GM19239 (cell line): Measurements from ENCODE around the gene RNPS1.

Experiments used
- DNase-seq: peaks from one replicate; pipeline ENCODE4 v3.0.0; 2011; ENCODE audit warnings: low spot score; ENCODE audit not compliant: insufficient read length
- FAIRE-seq: peaks from 2 replicates; lab custom pipeline; 2011; peaks lifted over from hg19 to GRCh38; lab: Jason Lieb, UNC

Gene RNPS1, protein sequence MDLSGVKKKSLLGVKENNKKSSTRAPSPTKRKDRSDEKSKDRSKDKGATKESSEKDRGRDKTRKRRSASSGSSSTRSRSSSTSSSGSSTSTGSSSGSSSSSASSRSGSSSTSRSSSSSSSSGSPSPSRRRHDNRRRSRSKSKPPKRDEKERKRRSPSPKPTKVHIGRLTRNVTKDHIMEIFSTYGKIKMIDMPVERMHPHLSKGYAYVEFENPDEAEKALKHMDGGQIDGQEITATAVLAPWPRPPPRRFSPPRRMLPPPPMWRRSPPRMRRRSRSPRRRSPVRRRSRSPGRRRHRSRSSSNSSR

GRCh38 chr16:2267913-2268666 lies at the start of gene RNPS1:
TSS of gene RNPS1 (minus strand) at chr16:2268126. CDS start at chr16:2264643, 3,483 bp downstream.
- peak; percentile 98 for DNase-seq
- FAIRE-seq, result peak; percentile 92

GRCh38 chr16:2317231-2318020 lies 49.5 kb upstream of the RNPS1 start:
- FAIRE-seq (no peak), DNase-seq (no peak)

GRCh38 chr16:2308089-2308962 lies 40.4 kb upstream of the RNPS1 start:
- FAIRE-seq, result no peak

DNA sequence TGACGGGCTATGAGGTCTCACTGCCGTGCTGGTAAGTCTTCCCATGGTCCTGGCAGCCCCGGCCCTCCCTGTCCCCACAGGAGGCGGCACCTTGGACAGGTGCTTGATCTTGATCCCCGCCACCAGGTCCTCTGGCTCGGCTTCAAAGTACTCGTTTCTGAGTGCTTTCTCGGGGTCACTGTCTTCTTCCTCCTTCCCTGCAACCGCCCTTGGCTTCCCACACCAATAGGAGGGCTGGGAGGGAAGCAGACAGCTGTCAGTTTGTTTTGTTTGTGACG lies 31.9 kb upstream of the RNPS1 start:
- FAIRE-seq, result no peak
- no peak for DNase-seq

More at GRCh38 chr16:2308089-2308962, 40.4 kb upstream of the RNPS1 start:
- no peak for DNase-seq

DNA sequence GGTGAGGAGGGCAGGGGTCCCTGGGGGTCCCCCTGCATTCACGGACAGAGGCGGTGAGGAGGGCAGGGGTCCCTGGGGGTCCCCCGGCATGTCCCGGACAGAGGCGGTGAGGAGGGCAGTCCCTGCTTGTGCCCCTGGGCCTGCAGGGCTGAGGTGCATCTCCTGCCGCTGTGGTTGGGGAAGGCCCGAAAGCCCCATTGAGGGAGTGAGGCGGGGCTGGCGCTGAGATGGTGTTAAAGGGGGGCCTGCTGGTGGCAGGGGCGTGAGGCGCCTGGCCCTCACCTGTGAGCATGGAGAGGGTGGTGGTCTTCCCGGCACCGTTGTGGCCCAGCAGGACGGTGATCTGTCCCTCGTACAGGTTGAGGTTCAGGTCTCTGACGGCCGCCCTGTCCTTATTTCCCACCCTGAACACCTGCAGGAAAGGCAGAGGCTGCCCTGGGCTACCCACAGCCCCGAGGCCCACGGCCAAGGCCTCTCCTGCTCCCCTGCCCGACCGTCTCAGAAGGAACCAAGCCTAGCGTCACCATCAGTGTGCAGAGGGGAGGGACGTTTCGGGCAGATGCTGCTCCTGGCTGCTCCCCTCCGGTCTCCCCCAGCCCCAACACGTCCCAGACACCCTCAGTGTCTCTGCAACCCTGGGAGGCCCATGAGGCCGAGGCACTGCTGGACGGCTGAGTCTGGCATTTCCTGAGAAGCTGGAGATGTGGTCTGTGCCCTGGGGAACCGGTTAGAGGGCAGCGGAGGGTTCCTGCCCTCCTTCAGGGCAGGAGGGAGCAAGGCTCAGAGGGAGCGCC lies 31.4 kb upstream of the RNPS1 start:
- no peak for FAIRE-seq

DNA sequence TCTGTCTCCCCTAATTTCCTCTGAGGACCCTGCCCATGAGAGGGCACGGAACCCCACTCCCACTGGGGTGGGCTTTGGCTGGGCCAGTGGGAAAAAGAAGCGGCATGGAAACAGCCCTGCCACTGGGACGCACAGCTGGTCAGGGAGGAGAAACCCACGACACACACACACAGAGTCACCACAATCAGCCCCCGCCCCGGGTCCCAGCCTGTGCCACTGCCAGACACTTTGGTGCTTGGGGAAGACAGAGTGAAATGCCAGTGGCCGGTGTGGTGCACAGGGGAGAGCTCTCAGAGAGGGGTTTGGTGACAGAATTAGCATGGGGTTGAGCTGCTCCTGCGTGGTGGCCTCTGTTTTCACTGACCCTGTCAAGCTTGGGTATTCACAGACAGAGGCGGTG lies 30.7 kb upstream of the RNPS1 start:
- FAIRE-seq (no peak), DNase-seq (no peak)

More for the DNA sequence above, 31.4 kb upstream of the RNPS1 start:
- DNase-seq, result no peak

DNA sequence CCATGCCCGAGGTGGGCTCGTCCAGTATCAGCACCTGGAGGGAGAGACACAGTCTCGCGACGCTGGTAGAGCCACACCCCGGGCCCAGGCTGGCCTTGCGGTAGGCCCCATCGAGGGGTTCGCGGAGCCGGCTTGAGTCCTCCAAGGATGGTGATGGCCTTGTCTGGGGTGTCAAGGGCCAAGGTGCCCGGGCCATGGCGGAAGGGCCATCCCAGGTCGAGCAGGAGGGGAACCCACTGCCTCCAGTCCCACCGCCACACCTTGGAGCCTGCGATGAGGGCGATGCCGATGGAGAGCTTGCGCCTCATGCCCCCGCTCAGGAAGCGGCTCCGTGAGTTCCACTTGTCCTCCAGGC lies 29.6 kb upstream of the RNPS1 start:
- FAIRE-seq (no peak), DNase-seq (no peak)

DNA sequence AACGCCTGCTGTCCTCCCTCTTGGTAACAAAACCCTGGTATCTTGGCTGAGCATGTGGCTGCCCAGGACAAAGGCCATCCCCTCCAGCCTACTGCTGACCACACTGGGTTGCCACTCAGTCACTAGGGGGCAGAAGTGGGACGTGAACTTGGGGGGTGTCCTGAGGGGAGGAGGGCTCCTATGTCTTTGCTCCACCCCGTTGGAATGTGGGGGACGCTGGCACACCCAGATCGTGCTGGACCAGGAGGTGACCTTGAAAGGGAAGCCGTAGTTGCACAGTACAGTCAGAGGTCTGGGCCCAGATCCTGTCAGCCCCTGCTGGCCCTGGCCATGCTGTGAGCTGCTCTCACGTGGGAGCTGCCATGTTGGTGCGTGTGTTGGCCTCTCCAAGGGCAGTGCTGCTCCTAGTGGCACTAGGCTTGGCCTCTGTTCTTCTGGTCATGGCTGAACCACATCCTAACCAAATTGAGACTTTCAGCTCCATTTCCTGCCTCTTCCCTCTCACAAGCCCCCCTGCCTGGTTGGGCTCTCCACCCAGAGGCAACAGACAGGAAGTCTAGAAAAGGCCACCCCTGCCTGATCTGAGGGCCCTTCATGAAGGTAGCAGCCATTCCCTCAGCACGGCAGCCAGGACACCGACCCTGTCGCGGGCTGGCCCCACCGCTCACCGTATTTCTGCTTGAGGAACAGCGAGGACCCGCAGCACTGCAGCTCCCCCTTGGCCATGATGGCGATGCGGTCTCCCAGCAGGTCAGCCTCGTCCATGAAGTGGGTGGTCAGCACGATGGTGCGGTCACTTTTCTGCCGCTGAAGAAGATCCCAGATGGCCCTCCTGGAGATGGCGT lies 29.0 kb upstream of the RNPS1 start:
- FAIRE-seq (peak; percentile 37), DNase-seq (peak; percentile 36)

DNA sequence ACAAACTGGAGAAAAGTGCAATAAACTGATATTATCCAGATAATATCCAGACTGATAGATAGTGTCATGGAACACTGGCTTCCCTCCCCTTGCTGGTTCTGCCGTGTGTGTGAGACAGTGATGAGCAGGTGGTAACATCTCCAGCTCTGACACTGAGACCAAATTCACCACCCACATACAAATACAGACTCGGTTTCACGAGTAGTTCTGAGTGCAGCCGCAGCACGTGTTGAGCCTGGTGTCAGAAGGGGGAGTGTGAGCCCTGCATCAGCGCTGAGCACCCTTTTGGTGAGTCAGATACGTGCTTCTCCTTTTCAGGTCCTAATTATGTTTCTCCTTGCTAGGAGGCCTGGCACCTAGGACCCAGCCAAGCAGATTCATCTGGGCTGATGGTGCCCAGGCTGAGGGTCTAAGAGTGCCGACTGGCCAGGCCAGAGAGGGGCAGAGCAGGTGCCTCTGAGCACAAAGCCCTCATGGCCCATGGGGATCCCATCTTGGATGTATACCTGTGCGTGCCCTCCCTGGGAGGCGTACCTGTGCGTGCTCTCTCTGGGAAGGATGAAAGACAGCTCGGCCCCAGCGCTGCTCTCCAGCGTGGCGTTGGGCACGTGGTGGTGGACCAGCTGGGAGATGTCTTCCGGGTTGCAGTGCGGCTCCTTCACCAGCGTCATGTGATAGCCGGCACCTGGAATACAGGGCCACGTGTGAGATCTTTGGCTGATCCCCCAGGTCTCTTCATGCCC lies 27.3 kb upstream of the RNPS1 start:
- peak; percentile 50 for DNase-seq
- FAIRE-seq, result peak; percentile 44

DNA sequence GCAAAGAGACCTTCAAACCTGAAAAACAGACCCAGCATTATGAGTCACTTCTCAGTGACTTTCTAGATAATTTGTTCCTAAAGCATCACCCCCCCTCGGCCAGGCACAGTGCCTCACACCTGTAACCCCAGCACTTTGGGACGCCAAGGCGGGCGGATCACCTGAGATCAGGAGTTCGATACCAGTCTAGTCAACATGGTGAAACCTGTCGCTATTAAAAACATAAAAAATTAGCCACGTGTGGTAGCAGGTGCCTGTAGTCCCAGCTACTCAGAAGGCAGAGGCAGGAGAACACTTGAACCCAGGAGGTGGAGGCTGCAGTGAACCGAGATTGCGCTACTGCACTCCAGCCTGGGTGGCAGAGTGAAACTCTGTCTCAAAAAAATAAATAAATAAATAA lies 24.3 kb upstream of the RNPS1 start:
- FAIRE-seq, result no peak

GRCh38 chr16:2289282-2289681 lies 21.4 kb upstream of the RNPS1 start:
- DNase-seq (no peak), FAIRE-seq (no peak)

More for the DNA sequence above, 24.3 kb upstream of the RNPS1 start:
- DNase-seq, result no peak

DNA sequence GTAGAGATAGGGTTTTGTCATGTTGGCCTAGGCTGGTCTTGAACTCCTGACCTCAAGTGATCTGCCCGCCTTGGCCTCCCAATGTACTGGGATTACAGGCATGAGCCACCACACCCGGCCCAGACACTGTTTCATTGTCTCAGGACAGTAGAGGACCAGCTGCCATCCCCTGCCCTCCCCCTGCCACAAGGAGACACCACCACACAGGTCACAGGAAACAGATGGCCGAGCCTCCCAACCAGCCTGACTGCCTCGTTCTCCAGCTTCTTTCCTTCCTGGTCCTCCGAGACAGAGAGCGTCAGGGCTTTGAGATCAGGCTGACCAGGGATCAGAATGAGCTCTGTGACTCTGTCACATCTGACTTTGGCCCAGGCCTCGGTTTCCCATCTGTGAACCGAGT lies 20.8 kb upstream of the RNPS1 start:
- DNase-seq (no peak), FAIRE-seq (no peak)

GRCh38 chr16:2287916-2288547 lies 20.1 kb upstream of the RNPS1 start:
- no peak for DNase-seq
- no peak for FAIRE-seq

DNA sequence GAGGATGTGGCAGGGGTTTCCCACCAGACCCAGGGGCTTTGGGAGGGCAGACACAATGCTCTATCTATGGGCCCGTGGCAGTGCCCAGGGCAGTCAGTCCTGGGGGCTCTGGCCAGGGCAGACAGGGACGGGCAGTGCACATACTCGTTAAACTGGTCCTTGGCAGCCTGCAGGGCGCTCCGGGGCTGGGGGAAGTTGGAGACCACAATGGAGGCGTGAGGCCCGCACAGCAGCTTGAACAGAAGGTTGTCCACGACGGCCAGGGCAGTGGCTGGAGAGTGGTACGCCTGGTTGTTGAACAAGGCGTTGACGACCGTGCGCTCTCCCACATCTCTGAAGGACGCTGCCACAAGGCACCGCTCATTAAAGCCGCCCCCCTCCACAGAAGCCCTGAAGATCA lies 18.6 kb upstream of the RNPS1 start:
- FAIRE-seq, result no peak
- DNase-seq, result no peak

DNA sequence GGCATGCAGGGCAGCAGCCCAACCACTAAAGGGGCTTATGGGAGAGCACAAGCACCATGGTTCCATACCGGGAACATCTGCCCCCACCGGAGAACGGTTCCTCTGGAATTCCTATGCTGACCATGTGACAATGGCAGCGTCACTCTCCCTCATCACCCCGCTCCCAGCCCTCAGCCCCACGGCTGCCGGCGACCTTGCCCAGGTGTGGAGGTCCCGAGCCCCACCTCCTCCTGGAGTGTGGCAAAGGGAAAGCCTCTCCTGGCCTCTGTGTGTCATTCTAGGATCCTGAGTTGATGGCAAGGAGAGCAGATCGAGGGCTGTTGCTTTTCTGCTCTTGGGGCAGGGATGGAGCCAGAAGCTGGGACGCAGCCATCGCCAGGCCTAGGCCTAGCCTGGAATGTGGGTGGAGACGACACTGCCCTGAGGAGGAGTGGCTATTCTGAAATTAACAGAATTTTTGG lies 17.8 kb upstream of the RNPS1 start:
- FAIRE-seq (no peak), DNase-seq (no peak)

- FAIRE-seq (no peak), DNase-seq (no peak)
Measured at GRCh38 chr16:2284797-2285576, 17.1 kb upstream of the RNPS1 start.
